HG02588 (cell line): ENCODE data around the gene PLAGL1.
"Not testable (repeated sequence)": the region's sequence is repeated elsewhere in the genome, so short reads cannot be mapped to it uniquely, and the experiment has no call there.

ENCODE experiments used
- ATAC-seq: cut with Tn5 transposase; IDR thresholded peaks from one replicate; pipeline ENCODE4 v1.9.1; 2021; ENCODE audit warnings: mild to moderate bottlenecking, moderate library complexity; ENCODE audit not compliant: unreplicated experiment

PLAGL1 gene

GRCh38 chr6:144012534-144012933 lies 4.5 kb upstream of the PLAGL1 start:
- no peak for ATAC-seq

DNA sequence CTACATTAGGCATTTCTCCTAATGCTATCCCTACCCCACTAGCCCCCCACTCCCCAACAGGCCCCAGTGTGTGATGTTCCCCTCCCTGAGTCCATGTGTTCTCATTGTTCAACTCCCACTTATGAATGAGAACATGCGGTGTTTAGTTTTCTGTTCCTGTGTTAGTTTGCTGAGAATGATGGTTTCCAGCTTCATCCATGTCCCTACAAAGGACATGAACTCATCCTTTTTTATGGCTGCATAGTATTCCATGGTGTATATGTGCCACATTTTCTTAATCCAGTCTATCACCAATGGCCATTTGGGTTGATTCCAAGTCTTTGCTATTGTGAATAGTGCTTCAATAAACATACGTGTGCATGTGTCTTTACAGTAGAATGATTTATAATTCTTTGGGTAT lies 1.6 kb upstream of the PLAGL1 start:
- ATAC-seq: not testable (repeated sequence)

GRCh38 chr6:144008846-144009245 lies 787 bp upstream of the PLAGL1 start:
- ATAC-seq: no peak

DNA sequence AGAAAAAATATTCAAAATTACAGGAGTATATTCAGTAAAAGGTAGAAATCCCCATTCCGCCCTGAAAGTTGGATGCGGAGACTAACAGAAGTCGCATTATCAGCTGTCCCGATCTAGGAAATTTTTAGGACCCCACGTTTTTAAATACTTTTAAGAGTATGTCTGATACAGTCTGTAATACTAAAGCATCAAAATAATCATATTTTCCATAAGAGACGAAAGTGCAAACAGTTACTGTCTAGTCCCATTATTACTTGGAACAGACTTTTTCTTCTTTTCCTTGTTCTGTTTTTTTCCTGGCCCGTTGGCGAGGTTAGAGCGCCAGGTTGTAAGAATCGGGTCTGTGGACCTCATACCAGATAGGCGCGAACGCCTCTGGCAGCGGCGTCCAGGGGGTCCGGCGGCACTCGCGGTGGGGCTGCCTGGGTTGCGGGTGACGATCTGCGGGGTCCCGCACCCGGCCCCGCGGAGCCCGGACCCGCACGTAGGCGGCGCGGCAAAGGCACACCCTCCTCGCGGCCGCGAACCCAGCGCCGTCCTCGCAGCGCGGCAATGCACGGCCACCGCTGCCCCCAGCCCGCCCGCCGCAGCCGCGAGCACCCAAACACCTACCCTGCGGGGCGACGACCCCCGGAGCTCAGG lies 460 bp downstream of the PLAGL1 start:
- ATAC-seq: peak; percentile 35

DNA sequence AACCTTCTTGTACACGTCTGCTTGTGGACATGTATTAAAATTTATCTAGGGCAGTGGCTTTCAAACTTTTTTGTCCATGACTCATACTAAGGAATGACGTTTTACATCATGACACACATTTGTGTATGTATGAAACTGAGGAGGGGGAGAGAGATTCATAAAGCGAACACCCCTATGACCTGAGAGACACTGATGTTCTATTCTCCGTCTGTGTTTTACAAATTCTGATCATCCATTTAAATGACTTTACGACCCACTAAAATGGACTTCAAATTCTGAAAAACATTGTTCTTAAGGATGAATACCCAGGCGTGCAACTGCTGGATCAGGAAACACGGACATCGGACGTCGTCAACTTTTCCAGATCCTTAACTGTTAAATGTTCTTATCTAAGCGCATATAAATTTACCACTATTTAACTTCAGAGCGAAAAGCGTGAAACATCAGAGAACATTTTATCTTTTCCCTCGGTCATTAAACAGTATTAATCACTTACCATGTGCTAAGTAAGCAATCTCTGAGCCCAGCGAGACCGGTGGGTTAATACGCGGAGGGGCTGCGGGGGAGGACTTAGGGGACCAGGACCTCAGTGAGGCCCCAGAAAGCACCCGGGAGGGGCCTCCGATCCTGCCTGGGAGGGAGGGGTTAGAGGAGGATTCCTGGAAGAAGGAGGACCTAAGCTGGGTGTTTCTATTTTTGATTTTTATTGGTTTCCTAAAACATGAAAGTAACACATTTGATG lies 1.2 kb downstream of the PLAGL1 start:
- ATAC-seq: no peak

DNA sequence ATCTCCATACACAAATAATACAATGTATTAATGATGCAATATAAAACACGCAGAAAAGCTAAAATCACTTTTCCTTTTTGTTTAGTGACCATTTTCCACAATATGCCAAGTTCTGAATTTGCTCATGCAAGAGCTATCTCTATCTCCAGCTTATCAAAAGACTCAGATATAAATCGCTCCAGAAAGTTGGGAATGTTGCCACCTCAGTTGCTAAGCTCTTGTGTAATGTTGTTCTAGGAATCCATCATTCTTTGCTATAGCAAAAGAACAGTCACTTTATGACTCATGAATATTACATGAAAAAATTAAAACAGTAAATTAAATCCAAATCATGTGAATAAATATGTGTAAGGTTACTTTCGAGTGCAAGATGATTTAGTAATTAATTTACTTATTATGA lies 8.7 kb downstream of the PLAGL1 start:
- ATAC-seq: no peak

DNA sequence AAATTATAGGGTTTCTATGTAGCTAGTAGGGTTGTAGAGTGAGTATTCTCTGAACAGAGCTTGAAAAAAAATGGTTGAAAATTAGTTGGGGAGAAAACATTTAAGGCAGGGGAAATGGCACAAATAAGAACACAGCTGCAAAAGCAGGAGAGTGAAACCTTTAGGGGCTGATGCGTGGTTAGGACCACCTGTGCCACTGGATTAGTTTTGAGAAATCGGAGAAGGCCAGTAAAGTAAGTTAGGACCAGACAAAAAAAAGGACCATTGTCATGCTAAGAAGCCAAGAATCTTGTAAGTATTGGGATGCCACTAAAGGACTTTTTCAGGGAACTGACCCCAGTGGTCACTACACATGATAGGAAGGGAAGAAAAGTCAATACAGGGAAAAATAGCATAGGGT lies 9.4 kb downstream of the PLAGL1 start:
- ATAC-seq: no peak

- ATAC-seq: no peak
Measured at GRCh38 chr6:143993965-143994646, 14.0 kb downstream of the PLAGL1 start.

DNA sequence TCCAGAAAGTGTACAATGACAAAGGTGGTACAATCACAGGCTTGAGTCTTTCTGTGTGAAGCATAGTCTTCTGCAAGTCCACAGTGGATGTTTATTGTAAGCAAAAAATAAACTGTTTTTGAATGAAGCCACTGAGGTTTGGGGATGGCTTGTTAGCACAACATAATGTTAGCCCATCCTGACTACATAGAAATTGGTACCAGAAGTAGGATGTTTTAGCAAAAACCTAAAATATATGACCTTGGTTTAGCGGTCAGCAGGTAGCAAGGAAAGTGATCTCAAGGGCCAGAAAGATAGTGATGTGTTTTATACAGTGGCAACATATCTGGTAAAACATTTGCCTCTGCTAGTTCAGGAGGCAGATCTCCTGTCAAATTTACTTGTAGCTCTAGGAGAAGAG lies 15.8 kb downstream of the PLAGL1 start:
- no peak for ATAC-seq

GRCh38 chr6:143986463-143987065 lies 21.5 kb downstream of the PLAGL1 start:
- ATAC-seq: no peak

GRCh38 chr6:143984666-143985065 lies 23.4 kb downstream of the PLAGL1 start:
- no peak for ATAC-seq

DNA sequence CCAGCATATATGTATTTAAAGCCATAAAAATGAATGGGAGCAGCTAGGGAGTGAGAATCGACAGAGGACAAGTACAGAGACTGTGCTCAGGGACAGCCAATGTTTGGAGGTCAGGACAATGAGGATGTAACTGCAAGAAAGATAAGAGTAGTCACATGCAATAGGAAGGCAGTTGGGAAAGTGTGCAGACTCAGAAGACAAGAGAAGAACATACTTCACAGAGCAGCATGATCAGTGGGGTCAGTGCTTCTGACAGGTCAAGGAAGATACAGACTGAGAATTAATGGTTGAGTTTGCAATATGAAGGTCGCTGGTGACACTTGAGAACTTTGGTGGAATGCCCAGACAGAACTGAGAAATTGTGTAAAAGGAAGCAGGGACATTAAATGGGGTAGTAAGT lies 25.1 kb downstream of the PLAGL1 start:
- no peak for ATAC-seq

DNA sequence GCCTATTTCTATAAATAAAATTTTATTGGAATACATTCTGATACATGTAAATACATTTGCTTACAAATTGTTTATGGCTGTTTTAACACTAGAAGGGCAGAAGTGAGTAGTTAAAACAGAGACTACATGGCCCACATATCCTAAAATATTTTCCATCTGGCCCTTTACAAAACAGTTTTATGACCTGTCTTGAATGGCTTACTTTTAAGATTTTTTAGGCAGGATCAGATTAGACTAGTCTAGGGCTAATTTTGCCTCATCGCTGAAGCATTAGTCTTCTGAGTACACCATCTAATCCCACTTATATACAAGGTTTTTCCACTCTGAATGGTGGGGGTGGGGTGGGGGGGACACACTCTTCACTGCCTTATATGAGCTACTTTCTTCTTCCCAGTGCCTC lies 27.1 kb downstream of the PLAGL1 start:
- ATAC-seq: no peak

DNA sequence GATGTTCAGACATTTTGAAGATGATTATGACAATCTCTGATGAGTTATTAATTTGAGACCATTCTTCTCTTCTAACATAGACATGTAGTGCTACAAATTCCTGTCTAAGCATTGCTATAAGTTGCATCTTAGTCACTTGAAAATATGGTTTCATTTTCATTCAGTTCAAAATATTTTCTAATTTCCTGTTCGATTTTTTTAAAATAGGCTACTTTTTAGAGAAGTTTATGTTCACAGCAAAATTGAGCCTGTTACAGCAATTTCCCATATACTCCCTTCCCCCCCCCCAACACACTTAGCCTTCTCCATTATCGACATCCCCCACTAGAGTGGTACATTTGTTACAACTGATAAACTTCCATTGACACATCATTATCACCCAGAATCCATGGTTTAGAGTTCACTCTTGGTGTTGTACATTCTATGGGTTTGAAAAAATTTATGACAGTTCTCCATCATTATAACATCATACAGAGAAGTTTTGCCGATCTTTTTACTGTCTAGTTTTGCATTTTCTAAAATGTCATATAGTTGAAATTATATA lies 31.2 kb downstream of the PLAGL1 start:
- no peak for ATAC-seq

GRCh38 chr6:143974089-143974488 lies 34.0 kb downstream of the PLAGL1 start:
- no peak for ATAC-seq

- ATAC-seq: no peak
Measured at GRCh38 chr6:143973097-143973966, 34.7 kb downstream of the PLAGL1 start.

DNA sequence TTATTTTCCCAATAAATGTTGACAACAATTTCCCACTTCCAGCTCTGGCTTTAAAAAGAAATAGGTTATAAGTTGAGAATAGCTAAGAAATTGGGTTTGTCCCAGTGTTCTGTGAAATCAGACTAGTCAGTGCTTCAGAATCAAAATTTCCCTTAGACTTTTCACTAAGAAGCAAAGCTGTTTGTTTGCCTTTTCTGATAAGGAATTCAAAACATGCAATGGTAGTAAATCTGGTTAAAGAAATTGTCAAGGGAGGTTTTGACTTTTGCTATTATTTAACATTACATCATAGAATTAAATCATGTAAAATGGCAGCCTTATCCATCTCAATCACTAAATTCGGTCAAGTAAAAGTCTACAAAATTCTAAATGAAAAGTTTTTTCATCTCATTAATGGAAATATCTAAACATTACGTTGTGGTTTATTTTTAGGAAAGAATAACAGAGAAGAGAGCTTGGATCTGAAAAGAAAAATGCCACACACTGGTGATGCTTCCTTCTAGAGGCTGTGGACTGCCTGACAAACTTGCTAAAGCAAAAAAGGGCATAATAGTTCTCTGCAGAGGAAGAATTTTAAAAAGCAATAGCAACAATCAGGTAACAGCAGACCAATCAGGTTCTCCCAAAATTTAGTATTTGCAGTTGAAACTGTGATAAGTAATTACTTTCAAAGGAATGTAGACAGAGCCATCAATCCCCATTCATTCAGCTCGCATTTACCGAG lies 36.4 kb downstream of the PLAGL1 start:
- no peak for ATAC-seq

DNA sequence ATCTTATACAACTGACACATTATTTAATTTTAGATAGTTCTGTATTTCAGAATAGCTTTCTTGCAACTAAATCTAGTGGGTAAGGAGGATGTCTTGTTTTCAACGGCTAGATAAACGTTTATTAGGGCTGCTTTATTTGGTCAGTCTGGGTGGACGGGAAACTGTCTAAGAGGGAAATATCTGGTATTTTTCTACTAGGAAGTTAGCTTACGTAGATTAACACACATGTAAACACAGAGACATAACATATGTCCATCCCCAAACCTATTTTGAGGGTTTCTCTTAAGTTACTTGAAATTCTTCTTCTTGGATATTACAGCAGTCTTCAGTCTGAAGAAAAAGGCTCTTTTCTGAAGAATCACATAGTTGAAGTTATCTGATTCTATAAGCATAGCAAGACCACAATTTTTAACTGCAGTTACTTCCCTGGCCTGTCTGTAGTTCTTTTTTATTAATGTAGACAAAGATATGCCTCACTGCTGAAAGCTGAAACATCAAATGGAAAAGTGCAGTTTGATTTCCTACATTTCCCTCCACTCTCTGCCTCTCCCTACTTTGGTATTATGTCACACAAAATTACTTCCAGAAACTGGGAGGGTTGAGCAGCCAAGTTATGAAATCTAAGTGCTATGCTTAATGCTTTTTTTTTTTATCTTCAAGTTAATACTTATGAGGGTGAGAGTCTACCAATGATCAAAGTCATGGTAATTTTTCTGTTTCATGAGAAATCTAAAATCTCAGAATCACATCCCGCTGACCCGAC lies 37.4 kb downstream of the PLAGL1 start:
- no peak for ATAC-seq

- no peak for ATAC-seq
Measured at GRCh38 chr6:143969077-143969476, 39.0 kb downstream of the PLAGL1 start.
